SK-N-SH treated with all-trans-retinoic acid at 6 μM for 48 hours (cell line): ENCODE data around the gene CDCP1.

Experiments used
- ARNTL ChIP-seq: fragments of 450-650 bp; formaldehyde crosslinking; IDR thresholded peaks from 2 replicates; pipeline ENCODE4 v1.5.0; 2020; ENCODE audit warnings: low read depth, mild to moderate bottlenecking, moderate library complexity, borderline replicate concordance
- BACH2 ChIP-seq: fragments of 250-450 bp; sonication (Bioruptor Pico); IDR thresholded peaks from 2 replicates; pipeline ENCODE4 v1.9.0; 2021; ENCODE audit warnings: mild to moderate bottlenecking, borderline replicate concordance
- ESRRG ChIP-seq: fragments of 250-450 bp; sonication (Bioruptor Pico); IDR thresholded peaks from 2 replicates; pipeline ENCODE4 v1.6.1; 2021; ENCODE audit warnings: mild to moderate bottlenecking
- ISL1 ChIP-seq: fragments of 250-450 bp; sonication (Bioruptor Pico); IDR thresholded peaks from 2 replicates; pipeline ENCODE4 v2.1.2; 2022; ENCODE audit warnings: mild to moderate bottlenecking, moderate library complexity
- RARB ChIP-seq: fragments of 250-450 bp; sonication (Bioruptor Pico); IDR thresholded peaks from 2 replicates; pipeline ENCODE4 v1.8.0; 2021; ENCODE audit warnings: mild to moderate bottlenecking, moderate library complexity
- SNAI2 ChIP-seq: fragments of 250-450 bp; sonication (Bioruptor Pico); IDR thresholded peaks from 2 replicates; pipeline ENCODE4 v1.5.0; 2020; ENCODE audit warnings: mild to moderate bottlenecking, moderate library complexity
- TCF4 ChIP-seq: fragments of 250-450 bp; sonication (Bioruptor Pico); IDR thresholded peaks from 2 replicates; pipeline ENCODE4 v1.8.0; 2021; ENCODE audit warnings: mild to moderate bottlenecking, moderate library complexity, borderline replicate concordance
- ZFP30 ChIP-seq: fragments of 450-650 bp; formaldehyde crosslinking; IDR thresholded peaks from 2 replicates; pipeline ENCODE4 v1.5.0; 2022; ENCODE audit warnings: mild to moderate bottlenecking, moderate library complexity
- ZNF565 ChIP-seq: fragments of 450-650 bp; formaldehyde crosslinking; conservative IDR thresholded peaks from 2 replicates; pipeline ENCODE4 v1.5.0; 2020; ENCODE audit warnings: low read depth, mild to moderate bottlenecking, moderate library complexity
- ZNF70 ChIP-seq: fragments of 450-650 bp; formaldehyde crosslinking; IDR thresholded peaks from 2 replicates; pipeline ENCODE4 v1.5.0; 2020; ENCODE audit warnings: mild to moderate bottlenecking, moderate library complexity
- ZNF8 ChIP-seq: fragments of 450-650 bp; formaldehyde crosslinking; IDR thresholded peaks from 2 replicates; pipeline ENCODE4 v1.5.0; 2020; ENCODE audit warnings: mild to moderate bottlenecking, moderate library complexity
- TF ChIP-seq, protein P1 (sequence below): fragments of 250-450 bp; sonication (Bioruptor Pico); IDR thresholded peaks from 2 replicates; pipeline ENCODE4 v1.8.0; 2020; ENCODE audit warnings: mild to moderate bottlenecking, moderate library complexity, borderline replicate concordance
- TF ChIP-seq, protein P2 (sequence below): fragments of 250-450 bp; sonication (Bioruptor Pico); IDR thresholded peaks from 2 replicates; pipeline ENCODE4 v1.5.1; 2020; ENCODE audit warnings: low read depth, mild to moderate bottlenecking, moderate library complexity

DNA sequence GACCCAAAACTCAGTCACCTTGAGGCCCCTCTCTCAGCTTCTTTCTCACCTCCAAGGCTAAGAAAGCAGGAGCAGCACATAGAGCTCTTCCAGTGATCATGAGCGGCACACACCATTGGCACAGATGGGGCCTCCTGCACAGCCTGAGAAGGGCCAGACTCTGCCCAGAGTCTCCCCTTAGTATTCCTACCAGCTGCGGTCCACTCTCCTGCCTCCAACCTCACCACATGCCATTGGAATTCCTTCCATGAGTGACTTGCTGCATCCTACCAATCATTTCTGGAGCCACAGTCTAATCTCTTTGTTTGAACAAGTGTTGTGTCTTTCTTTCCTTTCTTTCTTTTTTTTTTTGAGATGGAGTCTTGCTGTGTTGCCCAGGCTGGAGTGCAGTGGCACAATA is 39.3 kb downstream of the CDCP1 start:
- no peak for TF ChIP-seq ZFP30 (CRISPR knock-in tag)
- TF ChIP-seq ISL1 (CRISPR knock-in tag) = no peak
- TF ChIP-seq, protein P1, sequence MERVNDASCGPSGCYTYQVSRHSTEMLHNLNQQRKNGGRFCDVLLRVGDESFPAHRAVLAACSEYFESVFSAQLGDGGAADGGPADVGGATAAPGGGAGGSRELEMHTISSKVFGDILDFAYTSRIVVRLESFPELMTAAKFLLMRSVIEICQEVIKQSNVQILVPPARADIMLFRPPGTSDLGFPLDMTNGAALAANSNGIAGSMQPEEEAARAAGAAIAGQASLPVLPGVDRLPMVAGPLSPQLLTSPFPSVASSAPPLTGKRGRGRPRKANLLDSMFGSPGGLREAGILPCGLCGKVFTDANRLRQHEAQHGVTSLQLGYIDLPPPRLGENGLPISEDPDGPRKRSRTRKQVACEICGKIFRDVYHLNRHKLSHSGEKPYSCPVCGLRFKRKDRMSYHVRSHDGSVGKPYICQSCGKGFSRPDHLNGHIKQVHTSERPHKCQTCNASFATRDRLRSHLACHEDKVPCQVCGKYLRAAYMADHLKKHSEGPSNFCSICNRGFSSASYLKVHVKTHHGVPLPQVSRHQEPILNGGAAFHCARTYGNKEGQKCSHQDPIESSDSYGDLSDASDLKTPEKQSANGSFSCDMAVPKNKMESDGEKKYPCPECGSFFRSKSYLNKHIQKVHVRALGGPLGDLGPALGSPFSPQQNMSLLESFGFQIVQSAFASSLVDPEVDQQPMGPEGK (CRISPR knock-in tag) = no peak
- no peak for TF ChIP-seq SNAI2 (CRISPR knock-in tag)
- TF ChIP-seq, protein P2, sequence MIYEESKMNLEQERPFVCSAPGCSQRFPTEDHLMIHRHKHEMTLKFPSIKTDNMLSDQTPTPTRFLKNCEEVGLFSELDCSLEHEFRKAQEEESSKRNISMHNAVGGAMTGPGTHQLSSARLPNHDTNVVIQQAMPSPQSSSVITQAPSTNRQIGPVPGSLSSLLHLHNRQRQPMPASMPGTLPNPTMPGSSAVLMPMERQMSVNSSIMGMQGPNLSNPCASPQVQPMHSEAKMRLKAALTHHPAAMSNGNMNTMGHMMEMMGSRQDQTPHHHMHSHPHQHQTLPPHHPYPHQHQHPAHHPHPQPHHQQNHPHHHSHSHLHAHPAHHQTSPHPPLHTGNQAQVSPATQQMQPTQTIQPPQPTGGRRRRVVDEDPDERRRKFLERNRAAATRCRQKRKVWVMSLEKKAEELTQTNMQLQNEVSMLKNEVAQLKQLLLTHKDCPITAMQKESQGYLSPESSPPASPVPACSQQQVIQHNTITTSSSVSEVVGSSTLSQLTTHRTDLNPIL (CRISPR knock-in tag) = no peak
- no peak for TF ChIP-seq ZNF70
- no peak for TF ChIP-seq ZNF565
- TF ChIP-seq ARNTL = no peak
- no peak for TF ChIP-seq BACH2 (CRISPR knock-in tag)
- TF ChIP-seq ESRRG (CRISPR knock-in tag) = no peak
- TF ChIP-seq TCF4 = no peak
- no peak for TF ChIP-seq ZNF8 (CRISPR knock-in tag)
- no peak for TF ChIP-seq RARB
